Measurements from ENCODE around the gene WWOX. TPM values are rescaled to one million over a fixed set of nuclear protein-coding genes. Genes with fewer than 3 reads are reported as not detected.
"Not testable (repeated sequence)": the region's sequence is repeated elsewhere in the genome, so short reads cannot be mapped to it uniquely, and the experiment has no call there.

Gene WWOX
- polyA plus RNA-seq, 2 of the 4 experiments (the other 2 are of a cell fraction): 16.0 to 17.2 TPM

GRCh38 chr16:78690510-78690909 lies 591.1 kb downstream of the WWOX start (continued):
- TF ChIP-seq ATOH8 (CRISPR knock-in tag; IDR thresholded peaks at IDR 0.05; ENCODE audit: low read depth): no peak
- TF ChIP-seq SREBF2 (IDR thresholded peaks at IDR 0.05): no peak
- TF ChIP-seq USF2 (IDR thresholded peaks at IDR 0.05): no peak

DNA sequence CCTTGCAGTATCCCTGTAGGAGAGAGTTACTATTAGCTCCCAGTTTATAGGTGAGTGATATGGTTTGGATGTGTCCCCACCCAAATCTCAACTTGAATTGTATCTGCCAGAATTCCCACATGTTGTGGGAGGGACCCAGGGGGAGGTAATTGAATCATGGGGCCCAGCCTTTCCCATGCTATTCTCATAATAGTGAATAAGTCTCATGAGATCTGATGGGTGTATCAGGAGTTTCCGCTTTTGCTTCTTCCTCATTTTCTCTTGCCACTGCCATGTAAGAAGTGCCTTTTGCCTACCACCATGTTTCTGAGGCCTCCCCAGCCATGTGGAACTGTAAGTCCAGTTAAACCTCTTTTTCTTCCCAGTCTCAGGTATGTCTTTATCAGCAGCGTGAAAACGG lies 592.3 kb downstream of the WWOX start:
- POLR2A ChIA-PET; DNase-seq (ENCODE audit: low read depth in 1 of 2, low spot score in 1 of 2); H3K4me3 ChIP-seq; CTCF ChIA-PET; H3K27ac ChIP-seq; H3K9me3 ChIP-seq; H3K4me1 ChIP-seq; FAIRE-seq; ATAC-seq; H3K4me2 ChIP-seq: not testable (repeated sequence)
- 37% methylated on average over 3 of the region's 3 CpGs for WGBS (ENCODE audit: missing lambda C conversion rate)

DNA sequence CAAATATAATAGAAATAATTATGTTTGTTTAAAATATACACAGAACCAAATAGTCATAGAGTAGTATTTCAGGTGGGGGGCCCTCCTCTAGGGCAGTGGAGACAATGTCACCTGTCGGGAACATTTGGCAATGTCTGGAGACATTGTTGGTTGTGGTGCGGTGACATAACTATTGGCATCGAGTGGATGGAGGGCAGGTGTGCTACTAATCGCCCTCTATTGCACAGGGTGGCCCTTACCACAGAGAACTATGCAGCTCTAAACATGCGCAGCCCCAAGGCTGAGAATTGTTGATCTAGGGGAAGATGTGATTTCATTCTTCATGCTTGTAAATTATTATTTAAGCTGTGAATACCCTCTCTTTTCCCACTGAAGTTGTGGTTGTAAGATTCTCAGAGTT lies 594.0 kb downstream of the WWOX start:
- Histone ChIP-seq H3K4me2 (no peak overlapping the region), H3K4me3 (no peak overlapping the region), H3K4me1 (no peaks in the 10 kb centered on the region), H3K9me3 (0 out of 3 replicates have a peak, but pooled peaks cover 3% of the 10 kb centered on the region), H3K27ac (no peak overlapping the region)
- DNase-seq (ENCODE audit: low read depth in 1 of 2, low spot score in 1 of 2): no peak
- TF ChIP-seq ZC3H11A (IDR thresholded peaks at IDR 0.05) (no peak), CBX8 (IDR thresholded peaks at IDR 0.05) (no peak), NR3C1 (IDR thresholded peaks at IDR 0.05) (no peak), CTCF (IDR thresholded peaks at IDR 0.05) (no peak)
- CTCF ChIA-PET: no interaction called here
- ATAC-seq: no peak
- WGBS (ENCODE audit: missing lambda C conversion rate): 52% methylated on average over 5 of the region's 5 CpGs
- FAIRE-seq: no peak
- POLR2A ChIA-PET: no interaction called here

- FAIRE-seq (no peak), DNase-seq (ENCODE audit: low read depth in 1 of 2, low spot score in 1 of 2) (no peak), ATAC-seq (no peak)
- CTCF ChIA-PET: no interaction called here
- H3K4me3 ChIP-seq: no peak overlapping the region
- POLR2A ChIA-PET: no interaction called here
- no peak for TF ChIP-seq FOSL2 (IDR thresholded peaks at IDR 0.05)
- no peak for TF ChIP-seq FOSL2 (CRISPR knock-in tag; IDR thresholded peaks at IDR 0.05)
- no peak for TF ChIP-seq BCL3 (IDR thresholded peaks at IDR 0.05)
- TF ChIP-seq MYC (IDR thresholded peaks at IDR 0.05; ENCODE audit: borderline replicate concordance, low read length): no peak
- no peak for TF ChIP-seq RFX5 (IDR thresholded peaks at IDR 0.05)
- no peak for TF ChIP-seq CEBPB (IDR thresholded peaks at IDR 0.05)
- no peak for TF ChIP-seq NFE2L2 (conservative IDR thresholded peaks at IDR 0.05; ENCODE audit: low read length)
- no peak for TF ChIP-seq ATOH8 (CRISPR knock-in tag; IDR thresholded peaks at IDR 0.05; ENCODE audit: low read depth)
- TF ChIP-seq JUN (IDR thresholded peaks at IDR 0.05): no peak
- no peak for TF ChIP-seq BHLHE40 (IDR thresholded peaks at IDR 0.05; ENCODE audit: low read depth, low read length)
- TF ChIP-seq HDAC2 (IDR thresholded peaks at IDR 0.05): no peak
- no peak for TF ChIP-seq RARB (CRISPR knock-in tag; IDR thresholded peaks at IDR 0.05)
- 0 out of 3 replicates have a peak, but pooled peaks cover 3% of the 10 kb centered on the region for H3K9me3 ChIP-seq
- no peak overlapping the region for H3K27ac ChIP-seq
- 71% methylated on average over 3 of the region's 3 CpGs for WGBS (ENCODE audit: missing lambda C conversion rate)
- no peaks in the 10 kb centered on the region for H3K4me1 ChIP-seq
- H3K4me2 ChIP-seq: no peak overlapping the region
Measured at GRCh38 chr16:78694414-78694813, 595.0 kb downstream of the WWOX start.
